Activated CD8-positive, alpha-beta T cell treated with anti-CD3 and anti-CD28 coated beads, Interleukin-2, amount 10 ng/mL, durations not matched to agents 7 days and 5 days (primary cell): ENCODE results near the gene MORC4. TPM values are rescaled to one million over a fixed set of nuclear protein-coding genes. Genes with fewer than 3 reads are reported as not detected.

Experiments
- ATAC-seq: fragments of 150-1000 bp; cut with Tn5 transposase; one replicate; pipeline ENCODE4 v1.10.0; 2021; ENCODE audit warnings: moderate library complexity
- CTCF ChIA-PET: fragments of 350-600 bp; sonication (Branson Sonifier 250); formaldehyde crosslinking; loops from one replicate; lab custom pipeline; 2021; ENCODE audit warnings: antibody characterized with exemption; lab: Charles Lee
- POLR2A ChIA-PET: fragments of 350-600 bp; sonication (Branson Sonifier 250); formaldehyde crosslinking; loops from one replicate; lab custom pipeline; 2021; ENCODE audit warnings: antibody characterized with exemption; lab: Charles Lee
- DNase-seq: peaks from one replicate; pipeline ENCODE4 v3.0.0-alpha.2; 2020
- H3K27ac Mint-ChIP-seq: one replicate; pipeline ENCODE4 v1.8.0; 2021; ENCODE audit warnings: mild to moderate bottlenecking, mixed read lengths
- H3K27me3 Mint-ChIP-seq: one replicate; pipeline ENCODE4 v1.8.0; 2021; ENCODE audit warnings: low read depth, mixed read lengths
- H3K36me3 Mint-ChIP-seq: one replicate; pipeline ENCODE4 v1.8.0; 2021; ENCODE audit warnings: low read depth, mixed read lengths
- H3K4me1 Mint-ChIP-seq: one replicate; pipeline ENCODE4 v1.8.0; 2021; ENCODE audit warnings: low read depth, mixed read lengths
- H3K4me3 Mint-ChIP-seq: one replicate; pipeline ENCODE4 v1.8.0; 2021; ENCODE audit warnings: mild to moderate bottlenecking, mixed read lengths
- H3K9me3 Mint-ChIP-seq: one replicate; pipeline ENCODE4 v1.8.0; 2022; ENCODE audit warnings: mixed read lengths; ENCODE audit not compliant: insufficient read depth
- total RNA-seq, 2 experiments: library from RNA; stranded (reverse); gene quantifications; one replicate each; pipeline ENCODE4 v1.2.3, GENCODE V29; 2021

MORC4 gene
- total RNA-seq, 2 experiments from 2014 or later, result 5.7 to 6.5 TPM

- Mint-ChIP-seq H3K9me3 (no peaks in the 10 kb centered on the region), H3K4me3 (no peak overlapping the region), H3K27me3 (no peaks in the 10 kb centered on the region), H3K36me3 (no peaks in the 10 kb centered on the region), H3K27ac (no peak overlapping the region), H3K4me1 (no peaks in the 10 kb centered on the region)
- ChIA-PET POLR2A (no interaction called here), CTCF (interaction anchor here (0.9 kb wide), 1 partner anchor 52 kb away, joined by 4 read pairs; no protein-coding TSS in a partner anchor)
- DNase-seq, result no peak
- ATAC-seq, result no peak
Measured at GRCh38 chrX:106951230-106951629, 48.8 kb downstream of the MORC4 start.

DNA sequence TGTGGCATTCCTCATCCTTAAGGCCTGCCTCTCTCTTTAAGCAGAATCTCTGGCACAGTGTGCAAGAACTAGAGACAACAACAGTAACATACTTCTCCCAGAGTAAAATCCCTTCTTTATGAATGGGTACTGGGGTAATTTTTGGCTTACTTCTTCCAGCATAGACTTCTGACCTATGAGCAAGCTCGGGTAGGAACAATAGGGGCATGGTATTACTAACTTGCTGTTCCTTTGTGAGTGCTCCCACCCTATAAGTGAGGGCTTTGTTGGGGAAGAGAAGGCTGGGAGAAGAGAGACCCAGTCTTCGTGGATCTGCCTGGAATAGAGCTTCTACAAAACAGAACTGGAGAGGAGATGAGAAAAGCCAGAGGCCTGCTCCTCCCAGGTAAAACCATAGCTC lies 49.6 kb downstream of the MORC4 start:
- no peak for ATAC-seq
- Mint-ChIP-seq H3K36me3 (no peaks in the 10 kb centered on the region), H3K4me3 (no peak overlapping the region), H3K27ac (no peak overlapping the region), H3K9me3 (no peaks in the 10 kb centered on the region), H3K4me1 (no peaks in the 10 kb centered on the region), H3K27me3 (no peaks in the 10 kb centered on the region)
- no peak for DNase-seq
- ChIA-PET POLR2A (no interaction called here), CTCF (no interaction called here)

DNA sequence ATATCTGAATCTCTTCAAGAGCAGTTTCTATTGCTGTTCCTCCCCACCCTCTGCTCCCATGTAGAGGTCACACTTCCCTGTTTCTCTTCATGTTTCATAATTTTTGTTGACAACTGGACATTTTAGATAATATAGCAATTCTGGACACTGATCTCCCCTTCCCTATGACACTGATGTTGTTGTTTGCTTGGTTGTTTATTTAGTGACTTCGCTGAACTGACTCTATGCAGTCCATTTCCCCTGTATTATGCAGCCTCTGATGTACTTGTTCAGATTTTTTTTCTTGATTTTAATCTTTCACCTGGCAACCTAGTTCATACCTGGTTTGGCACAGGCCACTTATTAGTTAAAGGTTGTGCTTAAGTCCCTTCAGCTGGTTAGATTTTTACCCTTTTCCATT lies 50.6 kb downstream of the MORC4 start:
- no peaks in the 10 kb centered on the region for H3K4me1 Mint-ChIP-seq
- H3K9me3 Mint-ChIP-seq, result no peaks in the 10 kb centered on the region
- DNase-seq, result no peak
- H3K27ac Mint-ChIP-seq, result no peak overlapping the region
- POLR2A ChIA-PET, result no interaction called here
- no peaks in the 10 kb centered on the region for H3K36me3 Mint-ChIP-seq
- H3K27me3 Mint-ChIP-seq, result no peaks in the 10 kb centered on the region
- no peak for ATAC-seq
- CTCF ChIA-PET, result interaction anchor here (0.7 kb wide), 1 partner anchor 51 kb away, joined by 3 read pairs; no protein-coding TSS in a partner anchor
- H3K4me3 Mint-ChIP-seq, result no peak overlapping the region

- ATAC-seq, result no peak
- no peak for DNase-seq
Measured at GRCh38 chrX:106948641-106949040, 51.4 kb downstream of the MORC4 start.

GRCh38 chrX:106946464-106946863 lies 53.5 kb downstream of the MORC4 start:
- Mint-ChIP-seq H3K27me3 (no peaks in the 10 kb centered on the region), H3K36me3 (no peaks in the 10 kb centered on the region), H3K4me1 (no peaks in the 10 kb centered on the region), H3K27ac (no peak overlapping the region), H3K4me3 (no peak overlapping the region), H3K9me3 (no peaks in the 10 kb centered on the region)
- ChIA-PET CTCF (interaction anchor here (1.2 kb wide), 1 partner anchor 80 kb away, joined by 4 read pairs; no protein-coding TSS in a partner anchor), POLR2A (no interaction called here)
- DNase-seq (no peak), ATAC-seq (no peak)

More at GRCh38 chrX:106948641-106949040, 51.4 kb downstream of the MORC4 start:
- Mint-ChIP-seq H3K36me3 (no peaks in the 10 kb centered on the region), H3K9me3 (no peaks in the 10 kb centered on the region), H3K27me3 (no peaks in the 10 kb centered on the region), H3K4me1 (no peaks in the 10 kb centered on the region), H3K27ac (no peak overlapping the region), H3K4me3 (no peak overlapping the region)
- ChIA-PET CTCF (no interaction called here), POLR2A (no interaction called here)

DNA sequence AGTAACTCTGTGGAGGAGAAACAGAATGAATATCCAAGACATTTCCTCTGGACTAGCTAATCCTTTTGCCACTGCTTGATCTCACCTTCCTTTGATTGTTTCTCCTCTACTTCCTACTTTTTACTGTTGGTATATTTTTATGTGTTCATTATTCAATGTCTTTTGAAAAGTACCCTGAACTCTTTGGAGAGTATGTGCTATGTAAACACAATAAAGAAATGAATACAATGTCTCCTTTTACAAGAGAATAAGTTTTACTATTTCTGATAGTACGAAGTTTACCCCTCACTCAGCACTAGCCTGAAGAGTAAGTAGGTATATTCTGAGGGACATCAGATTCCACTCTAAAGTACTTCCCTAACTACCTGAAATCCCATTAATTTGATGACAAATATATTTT lies 59.9 kb downstream of the MORC4 start:
- DNase-seq (no peak), ATAC-seq (no peak)
- H3K4me1 Mint-ChIP-seq, result no peaks in the 10 kb centered on the region
- ChIA-PET POLR2A (no interaction called here), CTCF (no interaction called here)
- no peaks in the 10 kb centered on the region for H3K36me3 Mint-ChIP-seq
- no peak overlapping the region for H3K27ac Mint-ChIP-seq
- no peaks in the 10 kb centered on the region for H3K9me3 Mint-ChIP-seq
- H3K4me3 Mint-ChIP-seq, result no peak overlapping the region
- H3K27me3 Mint-ChIP-seq, result no peaks in the 10 kb centered on the region

DNA sequence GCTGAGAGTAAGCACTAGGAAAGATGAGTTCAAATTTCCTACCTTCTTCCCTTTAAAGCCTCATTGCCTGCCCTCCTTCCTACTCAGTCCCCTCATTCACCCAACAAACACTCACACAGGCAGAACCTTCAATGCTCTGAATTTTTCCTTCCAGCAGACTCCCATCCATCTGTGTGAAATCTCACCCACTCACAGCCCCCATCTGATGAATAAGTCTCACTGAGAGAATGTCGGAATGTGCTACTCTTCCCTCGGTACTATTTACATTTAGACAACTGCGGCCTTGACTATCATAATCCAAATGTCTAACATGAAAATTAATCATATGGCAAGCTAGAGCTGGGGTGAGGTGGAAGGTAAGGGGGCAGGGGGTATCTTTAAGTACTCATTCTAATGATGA lies 60.4 kb downstream of the MORC4 start:
- Mint-ChIP-seq H3K36me3 (no peaks in the 10 kb centered on the region), H3K9me3 (no peaks in the 10 kb centered on the region), H3K27ac (no peak overlapping the region), H3K4me3 (no peak overlapping the region), H3K27me3 (no peaks in the 10 kb centered on the region), H3K4me1 (no peaks in the 10 kb centered on the region)
- DNase-seq, result no peak
- ATAC-seq, result no peak
- ChIA-PET POLR2A (no interaction called here), CTCF (no interaction called here)

GRCh38 chrX:106936246-106936645 lies 63.8 kb downstream of the MORC4 start:
- CTCF ChIA-PET, result interaction anchor here (1.3 kb wide), 1 partner anchor 841 kb away, joined by 4 read pairs; the partner anchor contains the start of gene NCBP2L
- no peak for ATAC-seq
- Mint-ChIP-seq H3K36me3 (no peaks in the 10 kb centered on the region), H3K4me3 (no peak overlapping the region), H3K27ac (no peak overlapping the region), H3K27me3 (no peaks in the 10 kb centered on the region), H3K4me1 (no peaks in the 10 kb centered on the region), H3K9me3 (no peaks in the 10 kb centered on the region)
- no peak for DNase-seq
- POLR2A ChIA-PET, result no interaction called here

- Mint-ChIP-seq H3K4me3 (no peak overlapping the region), H3K4me1 (no peaks in the 10 kb centered on the region), H3K36me3 (no peaks in the 10 kb centered on the region), H3K27ac (no peak overlapping the region), H3K9me3 (no peaks in the 10 kb centered on the region), H3K27me3 (no peaks in the 10 kb centered on the region)
- POLR2A ChIA-PET, result no interaction called here
- CTCF ChIA-PET, result no interaction called here
- ATAC-seq, result no peak
- DNase-seq, result no peak
Measured at GRCh38 chrX:106935175-106935574, 64.8 kb downstream of the MORC4 start.

DNA sequence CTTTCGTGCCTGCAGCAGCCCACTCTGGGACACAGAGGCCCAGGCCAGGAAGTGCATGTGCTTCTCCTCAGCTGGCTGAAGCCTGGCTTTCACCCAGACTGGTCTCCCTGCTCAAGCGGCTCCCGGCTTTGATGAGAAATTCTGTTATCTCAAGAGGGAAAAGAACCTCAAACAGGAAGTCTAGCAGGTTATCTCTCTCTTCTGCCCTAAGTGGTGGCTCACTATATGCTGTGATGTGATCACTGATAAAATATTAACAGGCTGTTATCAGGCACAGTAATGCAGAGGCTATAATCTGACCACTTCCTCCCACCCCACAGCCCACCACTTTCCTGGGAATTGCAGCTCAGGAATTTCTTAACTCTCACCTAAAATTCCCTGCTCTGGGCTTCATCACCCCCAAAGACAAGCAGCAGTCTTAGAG lies 66.5 kb downstream of the MORC4 start:
- POLR2A ChIA-PET, result no interaction called here
- H3K27ac Mint-ChIP-seq, result no peak overlapping the region
- CTCF ChIA-PET, result no interaction called here
- H3K4me1 Mint-ChIP-seq, result no peaks in the 10 kb centered on the region
- H3K36me3 Mint-ChIP-seq, result no peaks in the 10 kb centered on the region
- H3K27me3 Mint-ChIP-seq, result no peaks in the 10 kb centered on the region
- DNase-seq, result no peak
- H3K9me3 Mint-ChIP-seq, result no peaks in the 10 kb centered on the region
- ATAC-seq, result no peak
- no peak overlapping the region for H3K4me3 Mint-ChIP-seq

- no peaks in the 10 kb centered on the region for H3K4me1 Mint-ChIP-seq
- DNase-seq (no peak), ATAC-seq (no peak)
- no peak overlapping the region for H3K4me3 Mint-ChIP-seq
- ChIA-PET CTCF (no interaction called here), POLR2A (no interaction called here)
- no peaks in the 10 kb centered on the region for H3K27me3 Mint-ChIP-seq
- no peaks in the 10 kb centered on the region for H3K9me3 Mint-ChIP-seq
- H3K36me3 Mint-ChIP-seq, result no peaks in the 10 kb centered on the region
- H3K27ac Mint-ChIP-seq, result no peak overlapping the region
Measured at GRCh38 chrX:106932960-106933537, 67.0 kb downstream of the MORC4 start.

DNA sequence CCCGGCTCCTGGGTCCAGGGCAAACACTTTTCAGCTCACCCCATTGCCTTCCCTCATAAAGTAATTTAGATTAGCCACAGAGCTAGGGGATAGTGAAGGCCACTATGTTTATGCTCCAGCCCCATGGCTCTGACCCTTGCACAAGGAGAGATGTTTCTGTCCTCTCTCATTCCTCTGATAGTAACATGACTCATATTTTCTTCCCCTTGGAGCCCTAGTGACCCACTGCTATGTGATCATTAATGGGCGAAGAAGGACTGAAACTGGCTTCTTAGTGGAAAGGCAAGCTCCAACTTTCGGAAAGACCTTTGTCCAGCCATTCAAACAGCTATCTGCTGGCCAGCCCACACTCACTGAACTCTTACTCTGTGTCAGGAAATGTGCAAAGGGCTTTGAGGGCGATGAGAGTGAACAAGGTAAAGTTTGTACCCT lies 67.5 kb downstream of the MORC4 start:
- CTCF ChIA-PET, result interaction anchor here (1.3 to 1.4 kb wide), 2 partner anchors 9 to 38 kb away, joined by 3 to 4 read pairs; no protein-coding TSS in a partner anchor

More for the DNA sequence above, 67.5 kb downstream of the MORC4 start:
- Mint-ChIP-seq H3K9me3 (no peaks in the 10 kb centered on the region), H3K27me3 (no peaks in the 10 kb centered on the region), H3K36me3 (no peaks in the 10 kb centered on the region), H3K4me3 (no peak overlapping the region), H3K4me1 (no peaks in the 10 kb centered on the region), H3K27ac (no peak overlapping the region)
- ATAC-seq, result no peak
- POLR2A ChIA-PET, result no interaction called here
- DNase-seq, result no peak
